Measurements from ENCODE around the gene MLST8.

GRCh38 chr16:2184346-2184745 lies 20.9 kb upstream of the MLST8 start:
- TF ChIP-seq CTCF (IDR thresholded peaks at IDR 0.05) = no peak
- TF ChIP-seq POLR2A (IDR thresholded peaks at IDR 0.05) = no peak
